ENCODE results near the gene FAM227B.

GRCh38 chr15:49430046-49430445 is 190.6 kb downstream of the FAM227B start:
- TF ChIP-seq CTCF (IDR thresholded peaks at IDR 0.05; ENCODE audit: low read length), result no peak
- no peak for TF ChIP-seq EZH2 (IDR thresholded peaks at IDR 0.05; ENCODE audit: borderline replicate concordance, low read length)

Data from OCI-LY1 (cell line).